ENCODE results near the gene ZRANB3. TPM values are rescaled to one million over a fixed set of nuclear protein-coding genes. Genes with fewer than 3 reads are reported as not detected.

The ZRANB3 gene
- total RNA-seq, 1 donor from 2014 or later, result 3.3 TPM

GRCh38 chr2:135255208-135255607 is 275.8 kb downstream of the ZRANB3 start:
- no peak for DNase-seq (ENCODE audit: low spot score)

DNA sequence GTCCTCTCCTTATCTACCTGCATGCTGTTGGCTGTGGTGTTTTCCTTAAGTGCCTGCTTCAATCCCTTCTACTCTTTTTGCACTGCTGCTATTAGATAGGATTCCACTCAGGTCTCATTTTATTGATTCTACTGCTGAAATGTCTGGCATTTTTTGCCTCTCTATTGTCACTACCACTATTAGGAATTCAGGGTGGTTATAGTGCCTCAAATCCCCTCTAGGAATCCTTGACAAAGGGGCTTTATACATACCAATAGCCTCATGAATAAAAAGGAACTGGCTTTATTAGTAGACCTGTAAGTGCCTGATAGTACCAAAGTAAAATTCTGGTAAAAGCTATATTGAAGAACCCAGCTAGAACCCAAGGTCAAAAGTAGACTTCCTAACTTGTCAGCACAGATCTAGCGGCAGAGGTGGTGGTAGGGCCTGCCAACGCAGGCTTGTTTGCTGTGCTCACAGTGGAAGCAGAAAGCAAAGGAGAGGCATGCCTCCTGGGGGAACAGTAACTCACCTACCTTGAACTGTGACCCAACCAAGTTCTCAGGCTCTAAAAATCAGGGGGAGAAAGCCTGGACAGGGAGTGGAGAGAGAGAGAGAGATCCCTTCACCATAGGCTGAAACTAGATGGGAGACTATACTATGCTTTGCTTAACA is 278.1 kb downstream of the ZRANB3 start:
- no peak for DNase-seq (ENCODE audit: low spot score)

DNA sequence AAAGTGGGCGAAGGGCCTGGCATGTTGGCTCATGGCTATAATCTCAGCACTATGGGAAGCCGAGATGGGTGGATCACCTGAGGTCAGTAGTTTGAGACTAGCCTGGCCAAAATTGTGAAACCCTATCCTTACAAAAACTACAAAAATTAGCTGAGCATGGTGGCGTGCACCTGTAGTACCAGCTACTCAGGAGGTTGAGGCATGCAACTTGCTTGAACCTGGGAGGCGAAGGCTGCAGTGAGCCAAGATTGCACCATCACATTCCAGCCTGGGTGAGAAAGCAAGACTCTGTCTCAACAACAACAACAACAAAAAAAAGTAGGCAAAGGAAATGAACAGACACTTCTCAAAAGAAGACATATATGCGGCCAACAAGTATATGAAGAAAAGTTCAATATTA is 282.4 kb downstream of the ZRANB3 start:
- DNase-seq (ENCODE audit: low spot score), result no peak

DNA sequence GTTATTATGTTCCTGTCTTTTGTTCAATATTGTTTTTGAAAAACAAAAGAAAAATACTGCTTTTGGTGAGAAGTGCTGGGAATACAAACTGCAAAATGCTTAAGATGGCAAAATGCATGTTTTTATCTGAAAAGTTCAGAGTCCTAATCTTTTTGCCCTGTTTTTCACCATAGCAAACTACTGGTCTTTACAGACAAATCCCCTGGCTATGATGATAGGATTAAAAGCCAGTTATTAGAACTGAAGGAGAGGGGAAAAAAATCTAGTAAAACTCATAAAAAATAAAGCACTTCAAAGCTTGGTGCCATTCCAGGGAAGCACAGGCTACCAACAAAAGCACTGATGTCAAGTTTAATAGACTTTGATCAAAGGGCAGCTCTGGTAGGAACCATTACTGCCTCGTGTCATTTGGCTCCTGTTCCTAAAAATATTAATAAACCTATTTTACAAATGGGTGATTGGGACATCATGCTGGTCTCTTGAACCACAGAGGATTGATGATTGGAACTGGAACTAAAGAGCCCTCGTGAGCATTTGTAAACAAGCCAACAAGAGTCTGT is 284.2 kb downstream of the ZRANB3 start:
- DNase-seq (ENCODE audit: low spot score), result no peak

GRCh38 chr2:135245071-135245470 is 285.9 kb downstream of the ZRANB3 start:
- DNase-seq (ENCODE audit: low spot score), result no peak

DNA sequence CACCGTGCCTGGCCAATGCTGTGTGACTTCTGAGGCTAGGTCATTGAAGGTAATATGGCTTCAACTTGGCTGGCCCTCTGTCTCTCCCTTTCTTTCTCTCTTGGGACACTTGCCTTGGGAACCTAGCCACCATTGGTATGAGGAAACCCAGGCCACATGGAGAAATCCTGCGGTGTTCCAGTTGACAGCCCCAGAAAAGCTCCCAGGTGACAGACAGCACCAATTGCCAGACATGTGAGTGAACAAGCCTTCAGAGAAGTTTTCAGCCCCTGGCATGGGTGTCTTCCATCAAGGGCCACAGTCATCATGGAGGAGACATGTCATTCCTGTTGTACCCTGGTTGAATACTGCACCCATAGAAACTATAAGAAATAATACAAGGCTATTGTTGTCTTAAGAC is 292.4 kb downstream of the ZRANB3 start:
- DNase-seq (ENCODE audit: low spot score), result no peak

GRCh38 chr2:135230150-135230549 is 300.9 kb downstream of the ZRANB3 start:
- no peak for DNase-seq (ENCODE audit: low spot score)

- DNase-seq (ENCODE audit: low spot score), result no peak
These were observed 303.6 kb downstream of the ZRANB3 start for GRCh38 chr2:135227386-135227785.

- DNase-seq (ENCODE audit: low spot score), result no peak
These were observed 304.1 kb downstream of the ZRANB3 start for GRCh38 chr2:135226961-135227360.

- no peak for DNase-seq (ENCODE audit: low spot score)
These were observed 305.2 kb downstream of the ZRANB3 start for GRCh38 chr2:135225781-135226180.

- DNase-seq (ENCODE audit: low spot score), result no peak
These were observed 311.8 kb downstream of the ZRANB3 start for GRCh38 chr2:135219226-135219625.

GRCh38 chr2:135218426-135218825 is 312.6 kb downstream of the ZRANB3 start:
- DNase-seq (ENCODE audit: low spot score), result no peak

GRCh38 chr2:135212757-135213156 is 318.3 kb downstream of the ZRANB3 start:
- no peak for DNase-seq (ENCODE audit: low spot score)

DNA sequence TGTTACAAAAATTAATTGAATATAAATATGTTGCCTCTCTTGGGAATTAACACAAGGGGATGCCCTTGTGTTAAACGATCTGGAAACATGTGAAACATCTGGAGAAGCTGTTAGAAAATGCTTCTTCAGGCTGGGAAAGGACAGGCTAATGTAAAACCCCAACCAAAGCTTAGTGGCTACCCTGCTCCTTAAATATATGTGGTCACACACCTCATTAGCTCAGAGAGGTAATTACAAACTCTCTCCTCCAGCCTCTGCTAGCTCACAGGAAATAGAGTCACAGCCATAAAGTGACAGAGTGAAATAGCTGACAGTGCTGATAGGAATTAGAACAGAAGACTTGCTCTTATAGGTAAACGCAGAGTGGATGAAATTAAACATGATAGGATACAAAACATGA is 323.0 kb downstream of the ZRANB3 start:
- DNase-seq (ENCODE audit: low spot score), result no peak

DNA sequence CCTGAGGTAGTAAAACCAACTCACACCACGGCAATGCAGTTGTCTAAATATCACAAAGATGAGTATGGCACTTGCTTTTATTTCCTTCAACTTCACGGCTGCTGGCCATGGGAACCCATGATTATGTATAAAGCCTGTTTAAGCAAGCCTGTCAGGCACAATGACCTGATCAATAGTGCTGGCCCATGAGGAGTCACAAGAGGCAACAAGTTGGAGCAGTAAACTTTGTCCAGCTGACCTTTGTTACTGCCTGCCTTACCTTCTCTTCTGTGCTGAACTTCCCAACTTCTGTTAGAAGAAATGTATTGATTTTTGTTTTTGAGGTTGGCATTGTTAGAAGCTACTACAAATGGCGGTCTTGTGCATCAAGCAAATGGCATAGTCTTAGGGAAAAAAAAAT is 327.1 kb downstream of the ZRANB3 start:
- DNase-seq (ENCODE audit: low spot score), result no peak

DNA sequence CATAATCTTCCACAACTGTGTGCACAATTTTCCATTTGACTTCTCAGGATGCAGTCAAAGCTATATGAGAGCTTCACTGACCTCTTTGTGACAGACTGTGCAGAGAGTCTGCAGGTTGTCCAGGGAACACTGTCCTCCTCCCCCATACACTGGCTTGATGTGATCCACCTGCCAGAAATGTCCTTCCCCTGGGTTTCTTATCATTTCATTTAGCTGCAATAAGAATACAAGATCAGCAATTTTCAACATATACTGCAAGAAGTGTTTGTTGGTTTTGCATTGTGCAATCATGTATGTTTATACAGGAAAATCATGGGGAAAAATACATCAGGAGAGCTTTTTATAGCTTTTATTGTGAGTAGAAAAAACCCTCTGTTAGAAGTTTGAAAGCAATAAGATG is 328.3 kb downstream of the ZRANB3 start:
- no peak for DNase-seq (ENCODE audit: low spot score)

DNA sequence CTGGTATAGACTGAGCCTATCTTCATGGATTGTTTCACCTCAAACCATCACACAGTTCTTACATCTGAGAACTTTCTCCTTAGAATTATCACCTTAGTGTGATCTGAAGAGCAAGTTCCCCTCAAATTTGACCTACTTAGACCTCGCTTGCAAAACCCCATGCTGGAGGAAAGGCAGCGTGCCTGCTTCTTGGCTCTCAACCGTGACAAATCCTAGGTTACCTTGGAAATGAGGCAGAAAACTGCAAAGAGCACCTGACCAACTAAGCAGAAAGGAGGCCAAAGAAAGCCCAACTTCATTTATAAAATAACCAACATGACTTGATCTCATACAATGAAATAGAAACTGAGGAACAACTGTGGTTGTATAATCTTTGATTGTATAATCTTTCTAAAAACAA is 332.5 kb downstream of the ZRANB3 start:
- DNase-seq (ENCODE audit: low spot score), result no peak

- DNase-seq (ENCODE audit: low spot score), result no peak
These were observed 340.2 kb downstream of the ZRANB3 start for GRCh38 chr2:135190799-135191198.

DNA sequence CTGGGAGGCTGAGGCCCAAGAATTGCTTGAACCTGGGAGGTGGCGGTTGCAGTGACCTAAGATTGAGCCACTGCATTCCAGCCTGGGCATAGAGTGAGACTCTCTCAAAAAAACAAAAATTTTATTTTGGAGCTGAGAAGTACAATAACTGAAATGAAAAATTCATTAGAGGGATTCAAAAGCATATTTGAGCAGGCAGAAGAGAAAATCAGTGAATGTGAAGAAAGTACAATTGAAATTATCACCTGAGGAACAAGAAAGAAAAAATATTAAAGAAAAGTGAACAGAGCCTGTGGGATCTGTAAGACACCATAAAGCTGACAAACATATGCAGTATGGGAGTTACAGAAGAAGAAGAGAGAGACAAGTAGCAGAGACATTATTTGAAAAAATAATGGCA is 341.9 kb downstream of the ZRANB3 start:
- DNase-seq (ENCODE audit: low spot score), result no peak

DNA sequence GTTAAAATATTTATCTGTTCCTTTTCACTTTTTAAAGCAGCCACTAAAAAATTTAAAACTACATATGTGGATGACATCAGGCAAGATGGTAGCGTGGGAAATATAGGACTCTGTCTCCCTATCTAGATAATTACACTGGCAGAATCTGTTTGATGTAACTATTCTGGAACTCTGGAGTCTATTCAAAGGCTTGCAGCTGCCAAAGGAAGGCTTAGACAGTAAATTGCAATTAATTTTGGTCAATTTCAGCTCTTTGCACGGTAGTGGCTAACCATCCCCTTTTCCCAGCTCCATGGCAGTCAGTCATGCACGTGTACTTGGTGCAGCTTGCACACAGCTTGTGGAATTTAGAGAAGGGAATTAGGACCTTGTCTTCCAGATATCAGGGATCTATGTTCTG is 343.7 kb downstream of the ZRANB3 start:
- no peak for DNase-seq (ENCODE audit: low spot score)

GRCh38 chr2:135186054-135186453 is 345.0 kb downstream of the ZRANB3 start:
- no peak for DNase-seq (ENCODE audit: low spot score)

GRCh38 chr2:135183822-135184221 is 347.2 kb downstream of the ZRANB3 start:
- DNase-seq (ENCODE audit: low spot score), result no peak

- no peak for DNase-seq (ENCODE audit: low spot score)
These were observed 348.4 kb downstream of the ZRANB3 start for GRCh38 chr2:135182601-135183000.

- no peak for DNase-seq (ENCODE audit: low spot score)
These were observed 348.8 kb downstream of the ZRANB3 start for GRCh38 chr2:135182190-135182589.
